Measurements from ENCODE around the gene TUBGCP2.
A peak's percentile ranks its signal among the peaks of the same experiment; 100 is the strongest.

TUBGCP2 gene

GRCh38 chr10:133316266-133316665, 7.6 kb upstream of the TUBGCP2 start:
- DNase-seq (ENCODE audit: low spot score): no peak
- ChIA-PET POLR2A (ENCODE audit: low non-redundant PET) (no interaction called here), CTCF (no interaction called here)
- TF ChIP-seq CTCF (conservative IDR thresholded peaks at IDR 0.05; ENCODE audit: low read depth): no peak
- H3K27ac ChIP-seq: no peak overlapping the region

GRCh38 chr10:133315847-133316246, 7.2 kb upstream of the TUBGCP2 start:
- POLR2A ChIA-PET (ENCODE audit: low non-redundant PET): no interaction called here
- CTCF ChIA-PET: no interaction called here
- no peak for DNase-seq (ENCODE audit: low spot score)
- no peak for TF ChIP-seq CTCF (conservative IDR thresholded peaks at IDR 0.05; ENCODE audit: low read depth)
- no peak overlapping the region for H3K27ac ChIP-seq

- no peak for TF ChIP-seq CTCF (conservative IDR thresholded peaks at IDR 0.05; ENCODE audit: low read depth)
- ChIA-PET CTCF (interaction anchor here (1.3 kb wide), 1 partner anchor 15 kb away, joined by 11 read pairs; no protein-coding TSS in a partner anchor), POLR2A (ENCODE audit: low non-redundant PET) (no interaction called here)
- 0 out of 2 replicates have a peak overlapping the region, but pooled peaks have one; percentile 7 for H3K27ac ChIP-seq
- no peak for DNase-seq (ENCODE audit: low spot score)
Observed at GRCh38 chr10:133314911-133315310, 6.2 kb upstream of the TUBGCP2 start.

- no peak for DNase-seq (ENCODE audit: low spot score)
- H3K27ac ChIP-seq: no peak overlapping the region
- POLR2A ChIA-PET (ENCODE audit: low non-redundant PET): no interaction called here
- CTCF ChIA-PET: interaction anchor here (0.7 kb wide), 1 partner anchor 65 kb away, joined by 4 read pairs; no protein-coding TSS in a partner anchor
- TF ChIP-seq CTCF (conservative IDR thresholded peaks at IDR 0.05; ENCODE audit: low read depth): no peak
Observed at GRCh38 chr10:133313192-133313591, 4.5 kb upstream of the TUBGCP2 start.

GRCh38 chr10:133312769-133313145, 4.1 kb upstream of the TUBGCP2 start:
- POLR2A ChIA-PET (ENCODE audit: low non-redundant PET): no interaction called here
- CTCF ChIA-PET: no interaction called here
- no peak overlapping the region for H3K27ac ChIP-seq

GRCh38 chr10:133312016-133312768, 3.5 kb upstream of the TUBGCP2 start:
- H3K27ac ChIP-seq: no peak overlapping the region
- DNase-seq (ENCODE audit: low spot score): no peak
- CTCF ChIA-PET: interaction anchor here (1.4 kb wide), 1 partner anchor 18 kb away, joined by 8 read pairs; no protein-coding TSS in a partner anchor
- no peak for TF ChIP-seq CTCF (conservative IDR thresholded peaks at IDR 0.05; ENCODE audit: low read depth)
- POLR2A ChIA-PET (ENCODE audit: low non-redundant PET): no interaction called here

More at GRCh38 chr10:133312769-133313145, 4.1 kb upstream of the TUBGCP2 start:
- DNase-seq (ENCODE audit: low spot score): no peak
- TF ChIP-seq CTCF (conservative IDR thresholded peaks at IDR 0.05; ENCODE audit: low read depth): no peak
